Thymus (tissue), 11 donors: ENCODE measurements around the gene PDCD2. TPM values are rescaled to one million over a fixed set of nuclear protein-coding genes. Genes with fewer than 3 reads are reported as not detected.

Experiments used
- DNase-seq, 9 donors: peaks; one replicate each; pipeline ENCODE4 v3.0.0-alpha.2; 2013; ENCODE audit warnings: low spot score in 9 of 9, low read depth in 6 of 9, missing footprints in 1 of 9
- H3K27ac ChIP-seq, 2 donors: one replicate each; pipeline ENCODE4 v1.5.1; 2013; ENCODE audit warnings: control low read depth in 1 of 2, low read depth in 1 of 2, low read length in 1 of 2, mild to moderate bottlenecking in 1 of 2, moderate library complexity in 1 of 2
- H3K27me3 ChIP-seq, 2 donors: one replicate each; pipeline ENCODE4 v1.5.1; 2013; ENCODE audit warnings: low read length in 1 of 2; ENCODE audit not compliant: control insufficient read depth in 2 of 2, insufficient read depth in 1 of 2
- H3K36me3 ChIP-seq, 2 donors: one replicate each; pipeline ENCODE4 v1.5.1; 2013; ENCODE audit warnings: low read length in 1 of 2, mild to moderate bottlenecking in 1 of 2, moderate library complexity in 1 of 2; ENCODE audit not compliant: control insufficient read depth in 2 of 2, insufficient read depth in 2 of 2
- H3K4me1 ChIP-seq, 2 donors: one replicate each; pipeline ENCODE4 v1.5.1; 2013; ENCODE audit warnings: low read length in 2 of 2; ENCODE audit not compliant: control insufficient read depth in 2 of 2, insufficient read depth in 2 of 2
- H3K4me3 ChIP-seq, 2 donors: one replicate each; pipeline ENCODE4 v1.5.1; 2013; ENCODE audit warnings: low read length in 2 of 2, control low read depth in 1 of 2, mild to moderate bottlenecking in 1 of 2
- H3K9me3 ChIP-seq, 2 donors: one replicate each; pipeline ENCODE4 v1.5.1; 2013; ENCODE audit warnings: low read length in 1 of 2, mild to moderate bottlenecking in 1 of 2; ENCODE audit not compliant: control insufficient read depth in 2 of 2, insufficient read depth in 1 of 2
- WGBS: extraction: QIAGEN DNeasy Blood & Tissue Kit; methylation state at CpG from one replicate; pipeline ENCODE4 v1.1.7; 2013; 5-methylcytosine and 5-hydroxymethylcytosine counted together
- polyA plus RNA-seq: library from polyadenylated mRNA; stranded (reverse); fragments of 200-250 nt; gene quantifications from one replicate; pipeline ENCODE4 v1.2.3, GENCODE V29; 2013
- total RNA-seq: library from RNA; stranded (reverse); fragments of 120-200 nt; gene quantifications from one replicate; pipeline ENCODE4 v1.2.4, GENCODE V29; 2013
- donor health status: healthy.

The PDCD2 gene
- total and polyA plus RNA-seq, 2 donors: 79.2 to 90.1 TPM

DNA sequence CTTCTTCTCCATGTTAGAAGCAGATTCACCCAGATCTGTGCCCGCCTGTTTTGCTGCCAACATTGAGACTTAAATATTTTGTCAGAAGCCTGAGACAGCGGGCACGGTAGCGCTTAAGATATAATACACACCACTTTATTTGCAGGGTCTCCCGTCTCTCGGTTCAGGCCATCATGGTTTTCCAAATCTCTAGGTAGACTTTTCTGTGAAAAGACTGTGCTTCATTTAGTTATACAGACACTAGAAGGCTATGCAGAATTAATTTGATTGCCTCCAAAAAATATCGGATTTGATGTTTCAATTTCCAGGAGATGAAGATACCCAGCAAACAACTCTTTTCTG, 29.7 kb downstream of the PDCD2 start:
- Histone ChIP-seq H3K27me3 (no peaks in the 10 kb centered on the region), H3K4me3 (peak overlapping the region; percentile 81 to 87), H3K27ac (peak overlapping the region; percentile 67 to 81), H3K9me3 (no peaks in the 10 kb centered on the region), H3K4me1 (peaks cover 14 to 15% of the 10 kb centered on the region in 2 donors), H3K36me3 (peaks cover 0 to 19% of the 10 kb centered on the region in 2 donors)
- DNase-seq: peak in 2 of 9 donors; percentile 6 to 9
- 4% methylated on average over 7 of the region's 7 CpGs for WGBS

DNA sequence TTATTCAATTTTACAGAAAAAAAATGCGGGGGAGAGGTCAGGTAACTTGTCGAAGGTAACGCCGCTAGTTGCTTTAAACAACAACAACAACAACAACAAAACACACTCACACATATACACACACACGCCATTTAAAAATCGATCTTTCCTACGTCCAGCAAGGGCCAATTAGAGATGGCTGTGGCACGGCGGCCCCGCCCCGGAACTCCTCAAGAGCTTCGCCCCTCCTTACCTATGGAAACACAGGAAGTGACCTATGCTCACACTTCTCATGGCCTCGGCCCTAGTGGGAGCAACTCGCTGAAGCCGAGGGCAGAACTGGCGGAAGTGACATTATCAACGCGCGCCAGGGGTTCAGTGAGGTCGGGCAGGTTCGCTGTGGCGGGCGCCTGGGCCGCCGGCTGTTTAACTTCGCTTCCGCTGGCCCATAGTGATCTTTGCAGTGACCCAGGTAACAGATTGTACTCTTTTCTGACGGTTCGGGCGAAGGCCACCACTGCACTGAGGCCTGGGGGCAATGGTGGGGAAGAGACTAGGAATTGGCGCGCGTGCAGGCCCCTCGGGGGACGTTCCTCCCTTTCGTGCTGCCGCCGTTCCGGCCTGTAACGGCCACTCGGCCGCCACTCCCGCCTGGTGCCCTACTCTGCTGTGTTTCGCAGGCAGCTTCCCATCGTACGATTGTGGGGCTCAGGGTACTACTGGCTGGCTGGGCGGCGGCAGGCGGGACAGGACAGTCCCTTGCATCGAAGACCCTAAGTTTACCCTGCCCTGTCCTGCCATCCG, 30.2 kb downstream of the PDCD2 start, which contains the start of gene TBP:
TBP (plus strand) TSS at position 357 of the 783 bp plus-strand sequence. CDS start 2,661 bp downstream, outside the sequence.
- Histone ChIP-seq H3K27me3 (no peaks in the 10 kb centered on the region), H3K9me3 (no peaks in the 10 kb centered on the region), H3K36me3 (peaks cover 0 to 20% of the 10 kb centered on the region in 2 donors), H3K4me1 (peaks cover 14 to 15% of the 10 kb centered on the region in 2 donors), H3K4me3 (peak within 1 kb of the TSS; percentile 81 to 87), H3K27ac (peak within 1 kb of the TSS; percentile 96 to 98)
- under 1% methylated on average over 51 of the region's 51 CpGs for WGBS
- DNase-seq: peak; percentile 94 to 99 (median 97)

DNA sequence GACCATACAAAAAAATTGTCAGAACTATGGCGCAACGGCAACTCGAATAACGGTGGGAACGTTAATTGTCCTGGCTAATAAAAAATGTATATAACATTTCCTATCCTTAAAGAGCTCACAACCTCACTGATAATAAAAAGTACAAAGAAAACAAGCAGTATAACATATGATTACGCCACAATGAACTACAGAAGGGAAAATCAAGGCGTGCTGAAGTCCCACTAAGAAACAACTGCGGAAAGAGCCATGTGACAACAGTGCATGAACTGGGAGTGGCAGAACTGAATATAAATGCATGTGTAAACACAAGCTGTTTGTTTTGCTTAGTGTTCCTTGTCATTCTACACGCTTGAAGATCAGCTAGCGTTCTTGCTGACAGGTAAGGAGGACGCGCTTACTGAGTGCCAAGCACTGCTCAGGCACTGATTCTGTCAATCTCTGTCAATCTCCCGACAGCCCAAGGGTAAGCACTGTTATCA, 30.9 kb downstream of the PDCD2 start:
- peaks cover 14 to 15% of the 10 kb centered on the region in 2 donors for H3K4me1 ChIP-seq

DNA sequence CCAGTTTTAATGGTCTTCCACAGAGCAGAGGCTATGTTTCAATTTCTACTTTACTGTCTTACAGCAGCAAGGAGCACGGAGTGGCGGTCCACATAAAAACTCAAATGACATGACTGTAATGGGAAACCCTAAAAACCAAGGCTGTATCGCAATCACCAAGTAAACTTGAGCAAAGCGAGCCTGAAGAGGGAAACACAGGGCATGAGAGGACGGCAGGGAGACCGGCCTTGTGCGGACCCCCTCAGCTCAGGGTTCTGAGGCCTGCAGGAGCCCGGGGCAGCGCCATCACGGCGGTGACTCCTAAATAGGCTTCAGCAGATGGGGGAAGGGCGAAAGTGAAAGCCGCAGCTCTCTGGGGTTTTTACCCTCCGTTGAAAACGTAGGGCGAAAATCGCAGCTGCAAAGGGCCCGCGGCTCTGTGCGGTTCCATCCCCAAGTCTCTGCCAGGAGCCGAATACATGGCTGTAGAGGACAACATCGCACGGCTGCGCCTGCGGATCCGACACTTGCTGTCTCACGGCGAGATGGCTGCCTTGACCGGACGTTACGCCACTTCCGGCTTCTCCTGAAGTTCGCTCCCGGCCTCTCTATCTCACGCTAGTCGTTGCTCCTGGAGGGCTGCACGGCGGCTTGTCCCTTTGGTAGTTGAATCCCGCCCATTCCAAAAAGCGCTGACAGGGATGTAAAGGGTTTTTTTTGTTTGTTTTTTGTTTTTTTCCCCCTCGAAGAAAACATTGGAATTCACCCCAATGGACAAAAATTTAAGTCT, 31.5 kb downstream of the PDCD2 start, which contains the start of gene PSMB1:
PSMB1 (minus strand) TSS at position 543 of the 769 bp plus-strand sequence; CDS start at position 478, 65 bp downstream.
- no peaks in the 10 kb centered on the region for H3K9me3 ChIP-seq
- peak; percentile 72 to 93 (median 86) for DNase-seq
- H3K27me3 ChIP-seq: no peaks in the 10 kb centered on the region
- peak within 1 kb of the TSS; percentile 81 to 87 for H3K4me3 ChIP-seq
- H3K36me3 ChIP-seq: peaks cover 3 to 22% of the 10 kb centered on the region in 2 donors
- H3K4me1 ChIP-seq: peaks cover 14 to 15% of the 10 kb centered on the region in 2 donors
- WGBS: under 1% methylated on average over 41 of the region's 41 CpGs
- peak within 1 kb of the TSS; percentile 96 to 98 for H3K27ac ChIP-seq

More for the DNA sequence above, 30.9 kb downstream of the PDCD2 start:
- DNase-seq: no peak
- H3K27ac ChIP-seq: peak overlapping the region; percentile 96 to 98
- under 1% methylated on average over 13 of the region's 13 CpGs for WGBS
- no peaks in the 10 kb centered on the region for H3K9me3 ChIP-seq
- H3K4me3 ChIP-seq: peak overlapping the region; percentile 81 to 87
- H3K27me3 ChIP-seq: no peaks in the 10 kb centered on the region
- peaks cover under 1 to 21% of the 10 kb centered on the region in 2 donors for H3K36me3 ChIP-seq

DNA sequence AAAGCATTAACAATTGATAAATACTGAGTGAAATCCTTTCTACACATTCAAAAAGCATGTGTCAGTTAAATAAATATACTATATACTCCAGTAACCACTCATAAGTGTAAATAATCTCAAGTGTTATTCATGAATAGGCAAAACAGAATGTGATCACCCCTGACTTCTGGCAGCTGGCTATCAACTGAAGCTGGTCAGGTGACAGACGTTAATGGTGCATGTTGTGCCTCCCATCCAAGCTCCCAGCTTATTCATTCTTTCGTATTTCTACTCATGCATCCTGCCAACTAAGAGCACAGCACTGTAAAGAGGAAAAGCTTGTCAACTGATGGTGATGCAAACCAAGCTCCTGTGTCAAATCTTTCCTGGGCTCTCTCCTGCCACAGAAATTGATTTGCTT, 39.0 kb downstream of the PDCD2 start:
- Histone ChIP-seq H3K27ac (no peak overlapping the region), H3K36me3 (peaks cover 36 to 70% of the 10 kb centered on the region in 2 donors), H3K4me1 (no peaks in the 10 kb centered on the region), H3K27me3 (no peaks in the 10 kb centered on the region), H3K9me3 (no peaks in the 10 kb centered on the region), H3K4me3 (no peak overlapping the region)
- 72% methylated on average over 2 of the region's 2 CpGs for WGBS
- DNase-seq: no peak

DNA sequence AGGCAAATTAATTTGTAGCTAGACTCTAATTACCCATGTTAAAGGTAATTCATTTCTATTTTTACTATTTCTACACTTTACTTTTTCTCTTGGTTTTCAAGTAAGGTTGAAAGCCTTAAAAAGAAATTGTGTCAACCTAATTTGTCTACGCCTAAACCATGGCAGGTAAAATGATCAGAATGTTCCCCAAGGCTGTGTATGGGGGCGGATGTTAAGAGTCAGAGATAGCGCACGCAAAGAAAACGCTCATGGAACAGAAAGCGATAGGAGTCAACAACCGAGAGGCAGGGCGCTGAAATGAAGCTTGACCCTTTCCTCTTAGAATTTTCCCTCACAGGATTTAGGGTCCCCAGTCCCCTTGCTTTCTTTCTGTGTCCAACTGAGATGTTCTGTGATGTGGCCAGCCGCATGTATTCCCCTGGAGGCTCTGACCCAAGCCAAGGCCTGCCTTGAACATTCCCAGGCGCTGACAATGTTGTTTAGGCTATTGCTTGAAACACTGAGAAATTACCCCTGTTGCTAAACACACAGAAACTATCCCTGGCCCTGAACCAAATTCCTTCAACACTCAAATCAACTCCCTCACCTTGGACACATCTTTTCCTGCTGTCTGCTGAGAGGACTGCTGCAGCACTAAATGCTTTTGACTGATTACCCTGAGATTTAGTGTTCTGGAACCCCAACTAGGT, 42.3 kb downstream of the PDCD2 start:
- Histone ChIP-seq H3K36me3 (peaks cover 50 to 73% of the 10 kb centered on the region in 2 donors), H3K9me3 (no peaks in the 10 kb centered on the region), H3K27me3 (no peaks in the 10 kb centered on the region), H3K4me1 (no peaks in the 10 kb centered on the region), H3K27ac (no peak overlapping the region), H3K4me3 (no peak overlapping the region)
- 97% methylated on average over 10 of the region's 10 CpGs for WGBS
- no peak for DNase-seq

DNA sequence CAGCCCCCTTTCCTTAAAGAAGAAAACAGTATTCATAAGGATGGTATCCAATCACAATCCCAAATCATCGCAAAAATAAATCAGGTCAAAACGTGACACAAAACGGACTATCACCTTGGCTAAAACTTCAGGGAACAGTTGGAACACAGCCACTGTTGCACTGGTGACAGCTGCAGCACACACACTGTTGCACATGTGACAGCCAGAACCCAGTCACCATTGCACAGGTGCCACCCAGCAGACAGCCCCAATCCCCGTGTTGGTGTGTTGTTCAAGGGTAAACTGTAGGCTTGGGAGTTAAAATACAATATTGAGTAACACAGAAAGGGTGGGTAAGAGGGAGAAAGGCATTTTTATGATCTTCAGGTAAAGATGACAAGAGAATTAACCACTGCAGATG, 47.1 kb downstream of the PDCD2 start:
- DNase-seq: no peak
- Histone ChIP-seq H3K27ac (no peak overlapping the region), H3K36me3 (peaks cover 55 to 63% of the 10 kb centered on the region in 2 donors), H3K9me3 (no peaks in the 10 kb centered on the region), H3K4me1 (no peaks in the 10 kb centered on the region), H3K4me3 (no peak overlapping the region), H3K27me3 (no peaks in the 10 kb centered on the region)
- WGBS: 98% methylated on average over 4 of the region's 4 CpGs

DNA sequence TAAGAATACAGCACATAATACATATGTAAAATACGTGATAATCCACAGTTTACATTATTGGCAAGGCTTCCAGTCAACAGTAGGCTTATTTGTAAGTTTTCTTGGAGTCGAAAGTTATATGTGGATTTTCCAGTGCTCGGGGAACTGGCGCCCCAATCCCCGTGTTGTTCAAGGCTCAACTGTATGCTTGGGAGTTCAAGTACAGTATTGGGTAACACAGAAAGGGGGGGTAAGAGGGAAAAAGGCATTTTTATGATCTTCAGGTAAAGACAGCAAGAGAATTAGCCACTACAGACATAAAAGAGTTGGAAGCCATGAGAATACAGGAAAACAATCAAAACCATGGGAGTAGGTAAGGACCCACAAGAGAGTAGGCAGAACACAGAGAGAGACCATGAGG, 47.8 kb downstream of the PDCD2 start:
- 97% methylated on average over 5 of the region's 5 CpGs for WGBS
- no peak overlapping the region for H3K4me3 ChIP-seq
- no peaks in the 10 kb centered on the region for H3K9me3 ChIP-seq
- no peak overlapping the region for H3K27ac ChIP-seq
- H3K27me3 ChIP-seq: no peaks in the 10 kb centered on the region
- H3K4me1 ChIP-seq: no peaks in the 10 kb centered on the region
- no peak for DNase-seq
- H3K36me3 ChIP-seq: peaks cover 51 to 58% of the 10 kb centered on the region in 2 donors
